HG03103 (cell line): Measurements from ENCODE around the gene APOO.
"Not testable (repeated sequence)": the region's sequence is repeated elsewhere in the genome, so short reads cannot be mapped to it uniquely, and the experiment has no call there.

ENCODE experiments used
- ATAC-seq: cut with Tn5 transposase; IDR thresholded peaks from one replicate; pipeline ENCODE4 v1.9.1; 2021; ENCODE audit warnings: low read depth; ENCODE audit not compliant: unreplicated experiment

The APOO gene

DNA sequence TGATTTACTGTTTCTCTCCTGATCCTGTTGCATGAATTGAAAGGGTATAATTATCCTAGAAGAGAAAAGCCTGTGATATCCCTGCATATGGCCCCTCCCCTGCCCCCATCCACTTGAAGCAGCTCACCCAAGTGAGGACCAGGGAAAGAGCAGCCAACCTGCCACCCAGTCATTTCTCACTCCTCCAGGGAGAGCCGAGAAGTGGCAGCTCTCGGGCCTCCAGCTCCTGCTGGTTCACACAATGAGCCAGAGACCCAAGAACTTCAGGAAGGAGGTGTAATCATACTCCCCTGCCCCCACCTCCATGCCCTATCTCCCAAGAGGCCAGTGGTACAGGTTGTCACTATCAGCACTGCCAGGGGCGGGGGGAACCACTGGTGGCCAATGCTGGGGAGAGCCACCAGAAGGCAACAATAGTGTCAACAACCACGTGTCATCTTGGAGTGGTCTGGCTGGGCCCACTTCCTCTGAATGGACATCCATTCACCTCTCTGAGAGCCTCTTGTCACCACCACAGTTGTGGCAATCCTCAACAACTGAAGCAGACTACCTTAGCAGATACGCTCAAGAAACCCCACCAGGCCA lies 42.9 kb downstream of the APOO start:
- ATAC-seq = no peak

DNA sequence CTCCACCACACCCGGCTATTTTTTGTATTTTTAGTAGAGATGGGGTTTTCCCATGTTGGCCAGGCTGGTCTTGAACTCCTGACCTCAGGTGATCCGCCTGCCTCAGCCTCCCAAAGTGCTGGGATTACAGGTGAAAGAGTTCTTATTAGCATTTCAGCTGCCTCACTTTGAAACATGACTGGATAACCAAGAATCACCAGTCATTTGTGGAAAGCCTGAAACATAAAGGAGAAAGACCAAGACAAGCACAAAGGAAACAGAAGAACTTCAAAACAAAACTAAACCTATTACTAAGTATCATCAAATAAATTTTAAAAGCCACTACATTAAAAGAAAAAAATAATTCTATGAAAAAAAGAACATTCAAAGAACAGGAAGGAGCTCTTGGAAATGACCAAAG lies 45.8 kb downstream of the APOO start:
- ATAC-seq = not testable (repeated sequence)

DNA sequence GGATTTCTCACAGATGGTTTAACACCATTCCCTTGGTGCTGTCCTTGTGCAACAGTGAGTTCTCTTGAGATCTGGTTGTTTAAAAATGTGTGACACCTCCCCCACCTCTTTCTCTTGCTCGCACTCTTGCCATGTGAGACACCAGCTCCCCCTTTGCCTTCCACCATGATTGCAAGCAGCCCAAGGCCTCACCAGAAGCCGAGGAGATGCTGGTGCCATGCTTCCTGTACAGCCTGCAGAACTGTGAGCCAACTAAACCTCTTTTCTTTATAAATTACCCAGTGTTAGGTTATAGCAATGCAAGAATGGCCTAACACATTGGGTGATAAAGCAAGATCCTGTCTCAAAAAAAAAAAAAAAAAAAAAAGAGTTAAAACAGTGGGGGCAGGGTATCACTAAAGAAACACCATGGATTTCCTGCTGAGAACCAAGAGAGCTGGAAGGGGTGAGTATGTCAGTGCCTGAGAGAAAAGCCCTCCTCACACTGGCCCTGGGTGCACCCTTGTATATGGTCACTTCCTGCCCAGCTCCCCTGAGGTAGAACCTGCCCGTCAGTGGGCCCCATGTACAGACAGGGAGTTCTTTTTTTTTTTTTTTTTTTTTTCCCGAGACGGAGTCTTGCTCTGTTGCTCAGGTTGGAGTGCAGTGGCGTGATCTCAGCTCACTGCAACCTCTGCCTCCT lies 46.4 kb downstream of the APOO start:
- no peak for ATAC-seq

DNA sequence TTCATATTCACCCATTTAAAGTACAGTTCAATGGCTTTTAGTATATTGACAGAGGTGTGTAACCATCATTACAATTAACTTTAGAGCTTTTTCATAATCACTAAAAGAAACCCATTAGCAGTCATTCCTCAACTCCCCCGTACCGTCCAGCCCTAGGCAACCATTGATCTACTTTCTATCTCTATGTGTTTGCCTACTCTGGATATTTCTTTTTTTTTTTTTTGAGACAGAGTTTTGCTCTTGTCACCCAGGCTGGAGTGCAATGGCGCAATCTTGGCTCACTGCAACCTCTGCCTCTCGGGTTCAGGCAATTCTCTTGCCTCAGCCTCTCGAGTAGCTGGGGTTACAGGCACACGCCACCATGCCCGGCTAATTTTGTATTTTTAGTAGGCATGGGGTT lies 48.5 kb downstream of the APOO start:
- ATAC-seq = not testable (repeated sequence)

DNA sequence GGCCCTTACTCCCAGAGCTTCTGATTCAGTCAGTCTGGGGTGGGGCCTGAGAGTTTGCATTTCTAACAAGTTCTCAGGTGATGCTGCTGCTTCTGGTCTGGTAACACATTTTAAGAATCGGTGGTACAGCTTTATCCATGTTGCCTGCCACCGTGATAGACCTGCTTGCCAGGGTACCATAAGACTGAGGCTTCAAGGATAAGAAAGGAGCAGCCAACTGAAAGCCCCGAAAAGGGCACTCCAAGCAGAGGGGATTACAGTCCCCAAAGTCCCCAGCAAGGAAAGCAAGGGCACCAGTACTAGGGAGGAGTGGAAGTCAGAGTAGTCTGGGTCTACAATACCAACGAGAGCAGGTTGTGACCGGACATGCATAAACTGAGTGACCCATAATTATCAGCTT lies 49.8 kb downstream of the APOO start:
- no peak for ATAC-seq

DNA sequence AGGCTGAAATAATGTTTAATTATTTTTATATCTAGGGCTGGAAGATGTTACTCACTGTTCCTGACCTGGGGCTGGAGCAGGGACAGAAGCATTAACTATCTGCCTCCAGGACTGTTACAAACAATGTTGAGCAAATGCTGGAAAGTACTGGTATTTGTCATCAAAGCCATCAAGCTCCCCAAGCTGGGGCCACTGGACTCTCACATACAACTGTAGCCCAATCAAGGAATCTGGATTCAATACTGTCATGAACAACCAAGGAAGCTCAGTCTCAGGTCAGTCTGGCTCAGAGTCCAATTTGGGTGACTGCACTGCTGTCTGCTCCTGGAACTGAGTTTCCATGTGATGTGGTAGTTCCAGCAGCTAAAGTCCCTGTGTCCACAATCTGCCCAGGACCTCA lies 50.4 kb downstream of the APOO start:
- ATAC-seq = no peak

DNA sequence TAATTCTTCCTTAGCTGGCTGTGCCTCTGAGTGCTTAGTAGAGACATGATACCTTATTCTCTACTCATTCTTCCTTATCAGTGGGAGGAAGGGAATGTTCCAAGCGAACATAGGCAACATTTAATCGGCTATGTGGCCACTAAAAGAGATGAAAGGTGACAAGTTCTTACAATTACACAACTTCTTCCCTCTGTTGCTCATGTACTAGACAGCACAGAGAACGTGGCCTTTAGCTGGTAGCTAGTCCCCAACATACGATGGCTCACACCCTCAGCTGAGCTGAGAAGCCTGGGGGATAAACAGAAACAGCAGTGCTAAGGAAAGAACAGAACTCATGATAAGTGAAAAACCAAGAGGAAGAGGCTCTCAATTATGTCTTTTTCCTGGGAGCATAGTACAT lies 52.2 kb downstream of the APOO start:
- no peak for ATAC-seq

DNA sequence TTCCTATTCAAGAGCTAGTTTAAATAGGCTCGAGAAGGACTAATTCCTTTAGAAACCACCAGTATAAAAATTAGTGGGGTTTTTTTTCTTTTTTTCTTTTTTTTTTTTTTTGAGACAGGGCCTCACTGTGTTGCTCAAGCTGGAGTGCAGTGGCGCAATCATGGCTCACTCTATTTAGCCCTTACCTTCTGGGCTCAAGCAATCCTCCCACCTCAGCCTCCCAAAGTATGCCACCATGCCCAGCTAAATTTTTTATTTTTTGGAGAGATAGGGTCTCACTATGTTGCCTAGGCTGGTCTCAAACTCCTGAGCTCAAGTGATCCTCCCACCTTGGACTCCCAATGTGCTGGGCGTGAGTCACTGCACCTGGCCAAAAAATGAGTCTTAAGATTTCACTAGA lies 52.8 kb downstream of the APOO start:
- ATAC-seq = no peak

DNA sequence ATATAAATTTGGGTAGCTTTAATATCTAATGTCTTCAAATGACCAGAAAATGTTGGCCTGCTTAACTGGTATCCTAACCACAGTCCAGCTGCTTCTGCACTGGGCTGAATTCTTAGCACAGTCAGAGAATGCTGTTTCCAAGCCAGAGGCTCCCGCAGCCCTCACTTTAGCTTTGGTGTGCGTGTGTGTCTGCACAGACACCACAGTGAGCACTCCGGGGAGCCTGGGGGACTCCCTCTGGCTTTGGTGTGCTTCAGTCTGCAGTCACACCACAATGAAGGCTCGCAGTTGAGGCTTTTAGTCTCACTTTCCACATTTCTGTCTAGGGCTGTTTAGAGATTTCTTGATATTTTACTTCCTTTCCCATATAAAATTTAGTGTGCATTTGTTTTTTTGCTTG lies 53.6 kb downstream of the APOO start:
- no peak for ATAC-seq

DNA sequence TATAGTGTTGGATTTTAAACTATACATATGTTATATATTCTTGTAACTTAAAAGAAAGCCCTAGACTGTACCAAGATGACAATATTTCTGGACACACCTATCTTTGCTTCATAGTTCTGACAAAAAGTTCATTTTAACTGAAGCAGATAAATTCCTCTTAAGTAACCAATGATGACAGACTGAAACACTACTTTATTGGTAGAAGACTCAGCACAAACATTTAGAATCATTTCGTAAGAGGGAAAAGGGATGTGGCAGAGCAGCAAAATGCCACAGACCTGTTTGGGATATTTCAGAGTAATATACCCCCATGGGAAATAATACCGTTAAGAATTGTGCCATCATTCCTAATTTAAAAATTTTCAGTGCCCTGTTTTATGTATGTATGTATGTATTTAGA lies 56.2 kb downstream of the APOO start:
- no peak for ATAC-seq

DNA sequence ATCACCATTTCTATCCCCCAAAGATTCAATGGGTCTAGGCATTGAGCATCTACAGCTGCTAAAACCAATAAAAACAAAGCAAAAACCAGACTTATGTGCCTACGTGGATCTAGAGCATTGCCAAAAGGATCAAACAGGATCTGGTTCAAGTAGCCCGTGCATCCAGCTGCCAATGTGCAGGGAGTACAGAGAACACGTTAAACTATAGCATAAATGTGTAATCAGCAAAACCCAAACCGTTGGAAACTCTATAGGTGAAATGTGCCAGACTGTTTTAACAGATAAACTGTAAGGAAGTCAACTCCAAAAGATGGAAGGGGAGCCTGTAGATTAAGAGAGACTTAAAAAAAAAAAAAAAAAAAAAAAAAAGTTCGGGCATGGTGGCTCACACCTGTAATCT lies 58.5 kb downstream of the APOO start:
- ATAC-seq = no peak

DNA sequence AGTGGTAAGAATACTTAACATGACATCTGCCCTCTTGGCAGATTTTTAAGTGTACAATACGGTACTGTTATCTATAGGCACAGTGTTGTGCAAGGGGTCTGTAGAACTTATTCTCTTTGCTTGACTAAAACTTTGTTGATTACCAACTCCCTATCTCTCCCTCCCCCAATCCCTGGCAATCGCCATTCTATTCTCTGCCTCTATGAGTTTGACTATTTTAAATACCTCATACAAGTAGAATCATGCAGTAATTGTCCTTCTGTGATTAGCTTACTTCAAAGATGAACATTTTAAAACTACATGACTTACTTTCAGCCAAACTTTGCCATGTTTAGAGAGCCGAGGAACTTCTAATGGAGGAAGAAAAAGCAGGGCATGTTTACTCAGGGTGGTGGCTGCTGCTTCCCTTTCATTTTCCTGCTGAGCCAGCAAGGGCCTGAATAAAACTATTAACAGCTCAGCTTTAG lies 62.4 kb downstream of the APOO start:
- no peak for ATAC-seq

DNA sequence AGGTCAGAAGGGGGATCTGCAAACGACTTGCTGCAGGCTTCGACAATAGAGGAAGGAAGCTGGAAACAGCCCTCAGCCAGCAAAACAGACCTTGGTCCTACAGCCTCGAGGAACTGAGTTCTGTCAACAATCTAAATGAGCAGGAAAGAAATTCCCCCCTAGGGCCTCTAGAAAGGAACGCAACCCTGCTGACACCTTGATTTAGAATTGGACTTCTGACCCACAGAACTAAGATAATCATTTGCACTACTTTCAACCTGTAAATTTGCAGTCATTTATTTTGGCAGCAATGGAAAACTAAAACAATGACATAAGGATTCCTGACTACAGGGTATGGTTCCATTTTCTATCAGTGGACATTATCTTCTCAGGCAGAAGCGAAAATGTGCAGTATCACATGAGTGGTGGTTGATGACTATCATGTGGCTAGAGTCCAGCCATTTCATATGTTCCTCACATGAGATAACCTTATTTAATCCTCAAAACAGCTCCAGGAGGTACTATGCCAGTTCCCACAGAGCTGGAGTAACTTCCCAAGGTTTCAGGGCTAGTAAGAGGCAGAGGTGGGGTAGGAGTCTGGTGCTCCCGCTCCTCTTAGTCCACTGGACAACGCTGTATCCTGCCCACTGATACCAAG lies 63.1 kb downstream of the APOO start:
- no peak for ATAC-seq

DNA sequence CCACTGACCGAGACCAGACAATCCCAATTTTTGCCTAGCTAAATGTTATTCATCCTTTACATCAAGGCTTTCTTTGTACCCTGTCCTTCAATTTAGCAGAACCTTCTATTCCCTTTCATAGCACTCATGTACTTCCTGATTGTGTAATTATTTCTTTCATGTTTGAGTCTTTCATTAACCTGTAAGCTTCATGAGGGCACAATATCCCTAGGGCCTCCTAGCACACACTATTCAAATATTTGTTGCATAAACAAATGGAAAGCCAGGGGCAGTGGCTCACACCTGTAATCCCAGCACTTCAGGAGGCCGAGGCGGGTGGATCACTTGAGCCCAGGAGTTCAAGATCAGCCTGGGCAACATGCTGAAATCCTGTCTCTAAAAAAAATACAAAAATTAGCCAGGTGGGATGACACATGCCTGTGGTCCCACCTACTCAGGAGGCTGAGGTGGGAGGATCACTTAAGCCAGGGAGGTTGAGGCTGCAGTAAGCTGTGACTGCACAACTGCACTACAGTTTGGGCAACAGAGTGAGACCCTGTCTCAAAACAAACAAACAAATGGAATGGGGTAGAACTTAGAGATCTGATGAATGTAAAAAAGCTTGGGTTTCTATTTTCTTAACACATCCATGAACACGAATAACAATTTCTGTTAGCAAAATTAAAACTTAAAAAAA lies 65.8 kb downstream of the APOO start:
- ATAC-seq = no peak

DNA sequence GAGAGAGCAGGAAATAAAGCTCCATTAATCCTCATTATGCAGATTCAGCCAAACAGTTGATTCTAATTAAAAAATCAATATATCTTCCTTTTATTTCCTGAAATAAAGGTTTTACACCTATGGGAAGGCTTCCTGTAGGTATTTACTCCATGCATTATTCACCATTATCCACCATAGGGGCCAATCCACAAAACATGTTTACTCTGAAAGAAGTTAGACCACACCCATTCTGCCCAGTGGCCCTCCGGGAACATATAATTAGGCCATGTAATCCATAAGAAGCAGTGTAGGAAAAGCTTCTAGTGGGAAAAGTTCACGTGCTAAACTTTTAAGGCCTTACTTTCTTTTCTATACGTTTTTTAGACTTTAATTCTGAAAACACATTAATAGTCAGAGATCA lies 67.1 kb downstream of the APOO start:
- ATAC-seq = no peak

DNA sequence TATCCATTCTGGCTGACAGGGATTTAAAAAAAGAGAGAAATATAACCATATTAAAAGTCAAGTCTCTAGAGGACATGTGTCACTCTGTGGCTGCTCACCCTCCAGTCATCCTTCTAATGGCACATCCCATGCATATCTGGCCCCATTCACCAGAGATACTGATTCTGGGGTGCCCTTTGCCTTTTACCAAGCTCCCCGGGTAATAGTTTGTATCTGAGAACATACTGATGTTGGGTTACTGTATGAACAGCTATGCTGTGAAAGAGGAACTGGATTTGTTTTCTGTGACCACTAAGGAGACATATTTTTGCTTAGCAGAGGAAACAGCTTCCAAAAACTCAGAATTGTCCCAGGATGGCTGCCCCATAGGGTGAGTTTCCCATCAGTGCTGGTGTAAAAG lies 68.8 kb downstream of the APOO start:
- ATAC-seq = peak; percentile 52

DNA sequence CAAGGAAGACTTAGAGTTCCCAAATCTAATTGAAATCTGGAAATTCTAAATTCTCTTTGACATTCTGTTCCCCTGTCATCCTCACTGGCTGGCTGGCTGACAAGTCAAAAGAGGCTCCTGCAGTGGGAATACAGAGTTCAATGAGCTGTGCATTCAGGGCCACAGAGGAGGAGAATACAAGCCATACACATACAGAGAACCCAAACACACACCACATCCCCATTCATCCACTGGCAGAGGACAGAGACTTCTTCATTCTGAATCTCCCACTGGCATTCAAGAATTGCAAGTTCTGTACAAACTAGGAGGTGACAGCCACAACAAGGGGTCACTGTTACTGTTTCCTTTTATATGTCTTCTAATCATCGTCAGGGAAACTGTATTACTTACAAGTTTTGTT lies 75.0 kb downstream of the APOO start:
- no peak for ATAC-seq

DNA sequence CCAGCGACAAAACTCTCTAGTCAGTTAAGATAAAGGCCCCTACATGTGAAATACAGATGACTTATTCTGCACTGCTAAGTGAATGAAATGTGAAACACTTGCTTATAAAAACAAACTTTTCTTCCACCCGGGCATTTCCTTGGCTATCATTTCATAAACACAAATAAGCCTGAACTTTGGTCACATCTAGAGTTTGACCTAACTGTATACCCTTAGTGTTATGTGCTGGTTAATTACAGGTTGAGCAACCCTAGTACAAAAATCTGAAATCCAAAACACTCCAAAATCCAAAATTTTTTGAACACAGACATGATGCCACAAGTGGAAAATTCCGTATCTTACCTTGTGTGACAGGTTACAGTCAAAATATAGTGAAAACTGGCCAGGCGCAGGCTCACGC lies 78.9 kb downstream of the APOO start:
- ATAC-seq = no peak

DNA sequence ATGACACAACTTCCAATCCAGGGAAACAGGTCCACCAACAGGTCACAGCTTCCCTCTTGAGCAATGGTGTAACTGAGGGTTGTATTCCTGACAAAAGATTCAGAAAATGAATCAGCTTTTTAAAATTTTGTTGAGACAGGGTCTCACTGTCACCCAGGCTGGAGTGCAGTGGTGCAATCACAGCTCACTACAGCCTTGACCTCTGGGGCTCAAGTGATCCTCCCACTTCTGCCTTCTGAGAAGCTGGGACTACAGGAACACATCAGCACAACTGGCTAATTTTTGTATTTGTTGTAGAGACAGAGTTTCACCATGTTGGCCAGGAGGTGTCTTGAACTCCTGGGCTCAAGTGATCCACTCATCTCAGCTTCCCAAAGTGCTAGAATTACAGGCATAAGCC lies 81.1 kb downstream of the APOO start:
- ATAC-seq = no peak

DNA sequence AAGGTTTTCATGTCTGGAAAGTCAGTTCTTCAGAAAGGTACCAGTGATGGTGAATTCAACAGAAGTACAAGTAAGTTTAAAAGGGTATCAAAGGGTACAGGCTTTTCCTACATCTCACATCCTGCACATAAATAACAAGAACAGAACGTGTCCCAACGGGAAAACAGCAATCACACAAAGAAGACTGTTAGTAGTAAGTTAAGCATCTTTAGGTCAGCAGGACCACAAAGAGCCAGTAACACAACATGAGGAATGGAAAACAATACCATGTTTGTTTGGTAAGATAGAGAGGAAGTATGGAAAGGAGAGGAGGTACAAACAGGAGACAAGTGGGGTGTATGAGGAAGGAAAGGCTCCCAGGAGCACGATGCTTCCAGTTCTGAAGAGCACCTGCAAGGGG lies 81.5 kb downstream of the APOO start:
- no peak for ATAC-seq

DNA sequence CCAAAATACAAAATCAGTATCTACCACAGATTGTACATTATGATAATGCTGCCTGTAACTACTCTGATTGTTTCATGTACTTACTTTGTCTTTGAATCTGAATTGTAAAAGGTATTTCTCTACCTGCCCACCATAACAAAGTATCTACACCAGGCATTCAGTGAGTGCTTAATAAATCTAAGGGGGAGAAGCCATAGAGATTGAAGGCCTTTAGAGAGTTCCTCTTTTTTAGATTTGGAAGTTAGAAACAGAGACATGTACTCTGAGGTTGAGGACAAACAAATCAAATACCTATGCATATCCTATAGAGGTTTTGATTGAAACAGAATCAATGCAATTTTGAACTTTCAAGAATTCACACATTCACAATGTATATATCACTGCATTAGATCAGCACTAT lies 82.1 kb downstream of the APOO start:
- no peak for ATAC-seq

DNA sequence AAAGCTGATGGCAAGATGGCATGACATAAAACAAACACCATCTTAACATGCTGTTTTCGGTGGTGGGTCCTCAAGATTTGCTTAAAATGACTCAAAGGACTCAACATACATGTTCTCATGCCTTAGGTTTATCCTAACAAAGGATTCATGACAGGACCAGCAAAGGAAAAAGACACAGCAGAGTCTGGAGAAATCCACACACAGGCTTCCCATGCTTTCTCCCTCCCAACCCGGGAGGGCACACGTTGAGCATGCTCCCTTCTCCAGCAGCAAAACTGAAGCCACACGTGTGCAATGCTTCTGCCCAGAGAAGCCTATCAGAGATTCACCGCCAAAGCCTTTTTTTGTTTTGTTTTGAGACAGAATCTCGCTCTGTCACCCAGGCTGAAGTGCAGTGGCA lies 84.9 kb downstream of the APOO start:
- no peak for ATAC-seq
